Lower lobe of right lung (tissue), 2 donors: ENCODE measurements around the gene PNKD. TPM values are rescaled to one million over a fixed set of nuclear protein-coding genes. Genes with fewer than 3 reads are reported as not detected.

Experiments
- ATAC-seq, 2 donors: fragments of 200-7000 bp; cut with Tn5 transposase; one replicate each; pipeline ENCODE4 v1.9.1; 2020 to 2022; ENCODE audit warnings: mild to moderate bottlenecking in 2 of 2, moderate library complexity in 2 of 2
- DNase-seq: peaks from one replicate; pipeline ENCODE4 v3.0.0-alpha.2; 2020
- H3K27ac ChIP-seq: fragments of 200-600 bp; one replicate; pipeline ENCODE4 v1.8.0; 2022
- H3K27me3 ChIP-seq: fragments of 200-600 bp; one replicate; pipeline ENCODE4 v1.8.0; 2022; ENCODE audit warnings: low read depth
- H3K36me3 ChIP-seq: fragments of 200-600 bp; one replicate; pipeline ENCODE4 v1.8.0; 2022; ENCODE audit warnings: mild to moderate bottlenecking
- H3K4me1 ChIP-seq: fragments of 200-600 bp; one replicate; pipeline ENCODE4 v1.8.0; 2022
- H3K4me3 ChIP-seq: fragments of 200-600 bp; one replicate; pipeline ENCODE4 v1.8.0; 2022; ENCODE audit warnings: mild to moderate bottlenecking
- H3K9me3 ChIP-seq: fragments of 200-600 bp; one replicate; pipeline ENCODE4 v1.8.0; 2022
- CTCF ChIP-seq: fragments of 200-600 bp; IDR thresholded peaks from one replicate; pipeline ENCODE4 v1.8.0; 2022; ENCODE audit warnings: antibody characterized with exemption, mild to moderate bottlenecking
- intact Hi-C: fragments of 100-400 bp; cut with DNase I; formaldehyde crosslinking; loops from one replicate; pipeline ENCODE4 v1.11.0; 2022
- total RNA-seq: library from RNA; stranded (reverse); fragmentation: NEBNext Ultra II Directional; extraction: Animal tissue kit (Norgen Biotek cat#: 25700); gene quantifications from one replicate; pipeline ENCODE4 v1.2.1, GENCODE V29; 2021
- donor health status: DM: no; HTN: yes; CAD: no; lungs with severe emphysema.

PNKD gene
- total RNA-seq, 1 donor from 2014 or later = 65.8 TPM

DNA sequence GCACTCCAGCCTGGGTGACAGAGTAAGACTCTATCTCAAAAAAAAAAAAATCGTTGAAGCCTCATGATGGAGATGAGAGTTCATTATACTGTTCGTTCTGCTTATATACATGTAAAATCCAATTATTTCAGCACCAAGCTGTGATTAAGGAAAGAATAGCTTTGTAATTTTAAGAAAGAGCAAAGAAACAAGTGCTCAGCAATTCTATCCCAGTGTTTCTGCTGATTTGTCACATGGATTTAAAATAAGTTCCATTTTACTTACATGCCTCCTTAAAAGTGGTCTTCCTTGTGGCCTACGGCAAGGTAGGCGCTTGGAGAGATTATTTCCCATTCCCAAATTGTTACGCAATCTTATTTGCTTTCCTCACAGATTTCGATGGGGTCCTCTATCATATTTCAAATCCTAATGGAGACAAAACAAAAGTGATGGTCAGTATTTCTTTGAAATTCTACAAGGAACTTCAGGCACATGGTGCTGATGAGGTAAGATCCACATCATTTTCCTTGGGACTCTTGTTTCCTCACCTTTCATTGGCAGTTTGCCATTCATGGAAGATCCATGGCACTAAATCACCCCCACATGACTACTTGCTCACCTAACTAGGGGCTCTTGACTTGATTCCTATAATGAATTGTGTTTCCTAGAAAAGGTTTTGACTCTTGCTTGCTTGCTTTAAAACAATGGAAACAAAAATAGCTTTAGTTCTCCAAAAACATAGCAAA, 41.8 kb upstream of the PNKD start:
- intact Hi-C loops = no loop called here
- ATAC-seq (no peak), DNase-seq (no peak)
- H3K36me3 ChIP-seq = peaks cover 100% of the 10 kb centered on the region
- peak overlapping the region; percentile 4 for H3K27ac ChIP-seq
- H3K4me1 ChIP-seq = peaks cover 67% of the 10 kb centered on the region
- H3K27me3 ChIP-seq = no peaks in the 10 kb centered on the region
- TF ChIP-seq CTCF = no peak
- no peak overlapping the region for H3K4me3 ChIP-seq
- H3K9me3 ChIP-seq = no peaks in the 10 kb centered on the region

GRCh38 chr2:218229239-218229638, 41.1 kb upstream of the PNKD start:
- H3K9me3 ChIP-seq = no peaks in the 10 kb centered on the region
- H3K27me3 ChIP-seq = no peaks in the 10 kb centered on the region
- intact Hi-C loops = no loop called here
- H3K27ac ChIP-seq = peak overlapping the region; percentile 4
- H3K4me3 ChIP-seq = no peak overlapping the region
- peak; percentile 81 to 89 for ATAC-seq
- DNase-seq = no peak
- TF ChIP-seq CTCF = no peak
- peaks cover 100% of the 10 kb centered on the region for H3K36me3 ChIP-seq
- H3K4me1 ChIP-seq = peaks cover 62% of the 10 kb centered on the region

DNA sequence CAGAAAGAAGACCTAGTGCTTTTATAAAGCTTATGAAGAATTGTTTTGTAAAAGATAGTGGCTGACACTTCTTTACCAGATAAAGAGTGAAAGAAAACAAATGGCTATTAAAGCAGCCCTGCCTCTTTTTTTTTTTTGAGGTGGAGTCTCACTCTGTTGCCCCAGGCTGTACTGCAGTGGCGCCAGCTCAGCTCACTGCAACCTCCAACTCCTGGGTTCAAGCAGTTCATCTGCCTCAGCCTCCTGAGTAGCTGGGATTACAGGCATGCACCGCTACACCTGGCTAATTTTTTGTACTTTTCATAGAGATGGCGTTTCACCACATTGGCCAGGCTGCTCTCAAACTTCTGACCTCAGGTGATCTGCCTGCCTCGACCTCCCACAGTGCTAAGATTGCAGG, 40.5 kb upstream of the PNKD start:
- no peaks in the 10 kb centered on the region for H3K9me3 ChIP-seq
- no peak overlapping the region for H3K4me3 ChIP-seq
- peak overlapping the region; percentile 4 for H3K27ac ChIP-seq
- intact Hi-C loops = no loop called here
- TF ChIP-seq CTCF = no peak
- ATAC-seq (no peak), DNase-seq (no peak)
- peaks cover 100% of the 10 kb centered on the region for H3K36me3 ChIP-seq
- no peaks in the 10 kb centered on the region for H3K27me3 ChIP-seq
- peaks cover 60% of the 10 kb centered on the region for H3K4me1 ChIP-seq

- ATAC-seq = peak in 1 of 2 donors; percentile 73
Measured at GRCh38 chr2:218230882-218231281, 39.4 kb upstream of the PNKD start.

GRCh38 chr2:218233543-218233942, 36.8 kb upstream of the PNKD start:
- H3K9me3 ChIP-seq = no peaks in the 10 kb centered on the region
- no peak overlapping the region for H3K27ac ChIP-seq
- H3K36me3 ChIP-seq = peaks cover 100% of the 10 kb centered on the region
- TF ChIP-seq CTCF = no peak
- peaks cover 33% of the 10 kb centered on the region for H3K4me1 ChIP-seq
- no peaks in the 10 kb centered on the region for H3K27me3 ChIP-seq
- intact Hi-C loops = no loop called here
- no peak overlapping the region for H3K4me3 ChIP-seq
- ATAC-seq = no peak
- no peak for DNase-seq

More at GRCh38 chr2:218230882-218231281, 39.4 kb upstream of the PNKD start:
- peaks cover 51% of the 10 kb centered on the region for H3K4me1 ChIP-seq
- no peak for DNase-seq
- H3K27me3 ChIP-seq = no peaks in the 10 kb centered on the region
- no peak overlapping the region for H3K27ac ChIP-seq
- H3K9me3 ChIP-seq = no peaks in the 10 kb centered on the region
- intact Hi-C loops = no loop called here
- peaks cover 100% of the 10 kb centered on the region for H3K36me3 ChIP-seq
- TF ChIP-seq CTCF = peak; percentile 31
- no peak overlapping the region for H3K4me3 ChIP-seq
